ENCODE data around the gene C17orf114.

The C17orf114 gene

GRCh38 chr17:4766723-4767122, 35.4 kb downstream of the C17orf114 start:
- no peak for TF ChIP-seq EP300 (IDR thresholded peaks at IDR 0.05)
- no peak for TF ChIP-seq POLR2A (IDR thresholded peaks at IDR 0.05)
- no peak for TF ChIP-seq CTCF (IDR thresholded peaks at IDR 0.05)
- Histone ChIP-seq H3K4me3 (no peak overlapping the region), H3K9me3 (no peaks in the 10 kb centered on the region), H3K36me3 (no peaks in the 10 kb centered on the region), H3K4me1 (no peaks in the 10 kb centered on the region), H3K27ac (peak overlapping the region in 1 of 4 donors; percentile 72), H3K27me3 (peaks cover 0 to under 1% of the 10 kb centered on the region in 2 donors)
- no peak for DNase-seq (ENCODE audit: low spot score in 2 of 2)
- WGBS, 2 donors, result 78 to 80% methylated on average over 9 of the region's 9 CpGs

DNA sequence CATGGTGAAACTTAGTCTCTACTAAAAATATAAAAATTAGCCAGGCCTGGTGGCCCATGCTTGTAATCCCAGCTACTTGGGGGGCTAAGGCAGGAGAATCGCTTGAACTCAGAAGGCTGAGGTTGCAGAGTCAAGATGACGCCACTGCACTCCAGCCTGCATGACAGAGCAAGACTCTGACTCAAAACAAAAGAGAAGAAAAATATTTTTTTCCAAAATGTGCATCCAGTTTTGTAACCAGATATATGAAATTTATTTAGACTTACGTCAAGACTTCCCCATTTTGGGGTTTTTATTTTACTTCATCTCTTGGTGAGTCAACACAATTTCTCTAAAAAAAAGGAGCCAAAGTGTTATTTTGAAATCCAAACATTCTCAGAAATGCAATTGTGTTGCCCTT, 35.9 kb downstream of the C17orf114 start:
- Histone ChIP-seq H3K36me3 (no peaks in the 10 kb centered on the region), H3K4me3 (no peak overlapping the region), H3K9me3 (no peaks in the 10 kb centered on the region), H3K27me3 (no peaks in the 10 kb centered on the region), H3K27ac (peak overlapping the region in 3 of 4 donors; percentile 44 to 72 (median 60)), H3K4me1 (no peaks in the 10 kb centered on the region)
- no peak for DNase-seq (ENCODE audit: low spot score in 2 of 2)
- WGBS, 2 donors, result 75 to 81% methylated on average over 3 of the region's 3 CpGs
- no peak for TF ChIP-seq CTCF (IDR thresholded peaks at IDR 0.05)
- no peak for TF ChIP-seq POLR2A (IDR thresholded peaks at IDR 0.05)
- TF ChIP-seq EP300 (IDR thresholded peaks at IDR 0.05), result peak in 1 of 2 donors; percentile 24

DNA sequence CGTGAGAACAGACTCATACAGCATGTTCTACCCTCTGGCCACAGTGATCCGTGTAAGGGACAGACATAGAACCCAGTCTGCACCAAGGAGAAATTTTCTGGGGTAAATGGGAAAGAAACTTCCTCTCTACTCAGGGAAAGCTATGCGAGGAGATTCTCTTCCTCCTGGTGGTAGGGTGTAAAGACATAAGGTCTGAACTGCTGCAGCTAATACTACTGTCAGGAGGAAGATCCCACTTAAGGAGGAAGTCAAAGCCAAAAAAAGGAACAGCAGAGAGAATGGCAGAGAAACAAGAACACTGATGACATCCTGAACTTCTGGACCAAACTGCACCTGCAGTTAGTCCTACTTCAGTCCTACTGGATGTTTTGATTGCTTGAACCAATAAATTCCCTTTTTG, 37.5 kb downstream of the C17orf114 start:
- no peaks in the 10 kb centered on the region for H3K36me3 ChIP-seq
- peak overlapping the region in 2 of 4 donors; percentile 60 to 71 for H3K27ac ChIP-seq
- H3K9me3 ChIP-seq, result no peaks in the 10 kb centered on the region
- no peak for DNase-seq (ENCODE audit: low spot score in 2 of 2)
- H3K4me1 ChIP-seq, result no peaks in the 10 kb centered on the region
- 64 to 73% methylated on average over 3 of the region's 3 CpGs for WGBS, 2 donors
- H3K27me3 ChIP-seq, result no peaks in the 10 kb centered on the region
- TF ChIP-seq CTCF (IDR thresholded peaks at IDR 0.05) (no peak), EP300 (IDR thresholded peaks at IDR 0.05) (peak; percentile 47 to 74), POLR2A (IDR thresholded peaks at IDR 0.05) (peak in 1 of 2 donors; percentile 18)
- H3K4me3 ChIP-seq, result no peak overlapping the region

DNA sequence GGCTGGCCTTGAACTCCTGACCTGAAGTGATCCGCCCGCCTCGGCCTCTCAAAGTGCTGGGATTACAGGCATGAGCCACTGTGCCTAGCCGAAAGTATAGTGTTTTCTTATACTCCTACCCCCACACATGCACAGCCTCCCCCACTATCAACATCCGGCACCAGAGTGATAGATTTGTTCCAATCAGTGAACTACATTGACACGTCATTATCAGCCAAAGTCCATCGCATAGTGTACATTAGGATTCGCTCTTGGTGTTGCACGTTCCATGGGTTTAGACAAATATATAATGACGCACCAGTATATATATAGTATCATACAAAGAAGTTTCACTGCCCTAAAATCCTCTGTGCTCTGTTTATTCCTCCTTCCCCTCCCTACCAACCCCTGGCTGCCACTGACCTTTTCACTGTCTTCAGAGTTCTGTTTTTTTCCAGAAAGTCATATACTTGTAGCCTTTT, 42.3 kb downstream of the C17orf114 start:
- Histone ChIP-seq H3K4me3 (no peak overlapping the region), H3K9me3 (no peaks in the 10 kb centered on the region), H3K4me1 (no peaks in the 10 kb centered on the region), H3K36me3 (no peaks in the 10 kb centered on the region), H3K27me3 (peaks cover 0 to 12% of the 10 kb centered on the region in 2 donors), H3K27ac (peak overlapping the region in 1 of 4 donors; percentile 2)
- no peak for DNase-seq (ENCODE audit: low spot score in 2 of 2)
- TF ChIP-seq CTCF (IDR thresholded peaks at IDR 0.05), result no peak
- TF ChIP-seq EP300 (IDR thresholded peaks at IDR 0.05), result peak; percentile 17 to 51
- WGBS, 2 donors, result 73 to 81% methylated on average over 10 of the region's 10 CpGs

DNA sequence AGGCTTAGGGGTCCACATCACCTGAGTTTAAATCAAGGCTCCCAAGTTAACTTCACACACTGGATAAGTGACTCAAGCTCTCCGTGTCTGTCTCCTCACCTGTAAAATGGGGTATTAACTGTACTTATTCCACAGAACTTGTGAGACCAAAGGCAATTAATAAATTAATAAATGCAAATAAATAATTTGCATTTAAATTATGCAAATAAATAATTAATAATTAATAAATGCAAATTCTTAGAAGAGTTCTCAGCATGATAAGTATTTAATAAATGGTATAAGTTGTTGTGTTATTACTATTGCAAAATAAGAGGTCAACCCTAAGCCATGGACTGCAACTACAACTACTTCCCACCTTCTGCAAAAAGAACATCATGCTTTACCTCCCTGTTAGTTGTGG, 48.7 kb downstream of the C17orf114 start:
- Histone ChIP-seq H3K27ac (no peak overlapping the region), H3K4me1 (peaks cover 0 to 8% (median 0%) of the 10 kb centered on the region in 4 donors), H3K9me3 (no peaks in the 10 kb centered on the region), H3K4me3 (no peak overlapping the region), H3K27me3 (peaks cover 0 to 27% of the 10 kb centered on the region in 2 donors), H3K36me3 (no peaks in the 10 kb centered on the region)
- TF ChIP-seq CTCF (IDR thresholded peaks at IDR 0.05) (no peak), EP300 (IDR thresholded peaks at IDR 0.05) (no peak), POLR2A (IDR thresholded peaks at IDR 0.05) (no peak)
- DNase-seq (ENCODE audit: low spot score in 2 of 2), result no peak
- 79 to 83% methylated on average over 1 of the region's 1 CpG for whole genome bisulfite sequencing, 2 donors

Data from tibial nerve (tissue), 4 donors.